22Rv1 (cell line): ENCODE results near the gene PNLIPRP2.

Experiments
- CTCF ChIP-seq: fragments of 450-650 bp; IDR thresholded peaks from 2 replicates; pipeline ENCODE4 v1.5.1; 2017; ENCODE audit warnings: mild to moderate bottlenecking
- ZFX ChIP-seq: fragments of 450-650 bp; IDR thresholded peaks from 2 replicates; pipeline ENCODE4 v1.6.1; 2017; ENCODE audit warnings: antibody characterized with exemption, borderline replicate concordance

- TF ChIP-seq CTCF (no peak), ZFX (no peak)
Observed at GRCh38 chr10:116574797-116575196, 46.0 kb upstream of the PNLIPRP2 start.
